ACHN (cell line): ENCODE data around the gene SLC2A9.

Experiments used
- DNase-seq: peaks from one replicate; pipeline ENCODE4 v3.0.0-alpha.2; 2015
- in situ Hi-C: cut with HindIII; loops from 2 replicates; pipeline ENCODE4 v1.10.0; 2017; ENCODE audit warnings: low sequenced_read_pairs, low pct_ligation_motif_present, low pct_unique_long_range_greater_than_20kb

Gene SLC2A9

GRCh38 chr4:10025230-10025806 lies 4.0 kb upstream of the SLC2A9 start:
- in situ Hi-C loops = no loop called here
- no peak for DNase-seq

- in situ Hi-C loops = no loop called here
- no peak for DNase-seq
Observed at GRCh38 chr4:10024303-10024702, 3.0 kb upstream of the SLC2A9 start.

GRCh38 chr4:10023806-10024205 lies 2.5 kb upstream of the SLC2A9 start:
- DNase-seq = no peak
- in situ Hi-C loops = no loop called here

GRCh38 chr4:10023050-10023419 lies 1.7 kb upstream of the SLC2A9 start:
- DNase-seq = no peak
- in situ Hi-C loops = no loop called here

- in situ Hi-C loops = no loop called here
- no peak for DNase-seq
Observed at GRCh38 chr4:10022346-10023049, 1.2 kb upstream of the SLC2A9 start.

- no peak for DNase-seq
- in situ Hi-C loops = no loop called here
Observed at GRCh38 chr4:10021653-10022023, 341 bp upstream of the SLC2A9 start.

- no peak for DNase-seq
- in situ Hi-C loops = no loop called here
Observed at GRCh38 chr4:10020106-10020505, 1.2 kb downstream of the SLC2A9 start.

- in situ Hi-C loops = no loop called here
- no peak for DNase-seq
Observed at GRCh38 chr4:10019521-10020051, 1.7 kb downstream of the SLC2A9 start.

- no peak for DNase-seq
- in situ Hi-C loops = no loop called here
Observed at GRCh38 chr4:10018818-10019461, 2.4 kb downstream of the SLC2A9 start.

GRCh38 chr4:10017037-10017893 lies 4.0 kb downstream of the SLC2A9 start:
- in situ Hi-C loops = no loop called here
- DNase-seq = no peak

- in situ Hi-C loops = no loop called here
- DNase-seq = no peak
Observed at GRCh38 chr4:10016169-10016568, 5.1 kb downstream of the SLC2A9 start.

GRCh38 chr4:10015140-10015753 lies 6.0 kb downstream of the SLC2A9 start:
- in situ Hi-C loops = no loop called here
- peak; percentile 52 for DNase-seq

GRCh38 chr4:10013722-10014121 lies 7.6 kb downstream of the SLC2A9 start:
- peak; percentile 39 for DNase-seq
- in situ Hi-C loops = no loop called here

GRCh38 chr4:10011885-10012284 lies 9.4 kb downstream of the SLC2A9 start:
- in situ Hi-C loops = no loop called here
- DNase-seq = no peak

- DNase-seq = no peak
- in situ Hi-C loops = no loop called here
Observed at GRCh38 chr4:10011277-10011676, 10.0 kb downstream of the SLC2A9 start.

- in situ Hi-C loops = no loop called here
- DNase-seq = no peak
Observed at GRCh38 chr4:10009861-10010500, 11.3 kb downstream of the SLC2A9 start.

- in situ Hi-C loops = no loop called here
- DNase-seq = no peak
Observed at GRCh38 chr4:10008609-10009005, 12.7 kb downstream of the SLC2A9 start.
